Measurements from ENCODE around the gene TAF9B.
"Not testable (repeated sequence)": the region's sequence is repeated elsewhere in the genome, so short reads cannot be mapped to it uniquely, and the experiment has no call there.

Gene TAF9B, protein sequence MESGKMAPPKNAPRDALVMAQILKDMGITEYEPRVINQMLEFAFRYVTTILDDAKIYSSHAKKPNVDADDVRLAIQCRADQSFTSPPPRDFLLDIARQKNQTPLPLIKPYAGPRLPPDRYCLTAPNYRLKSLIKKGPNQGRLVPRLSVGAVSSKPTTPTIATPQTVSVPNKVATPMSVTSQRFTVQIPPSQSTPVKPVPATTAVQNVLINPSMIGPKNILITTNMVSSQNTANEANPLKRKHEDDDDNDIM
- 3.9 to 18.8 (median 8.2) reads per million in 17 experiments for total RNA-seq

DNA sequence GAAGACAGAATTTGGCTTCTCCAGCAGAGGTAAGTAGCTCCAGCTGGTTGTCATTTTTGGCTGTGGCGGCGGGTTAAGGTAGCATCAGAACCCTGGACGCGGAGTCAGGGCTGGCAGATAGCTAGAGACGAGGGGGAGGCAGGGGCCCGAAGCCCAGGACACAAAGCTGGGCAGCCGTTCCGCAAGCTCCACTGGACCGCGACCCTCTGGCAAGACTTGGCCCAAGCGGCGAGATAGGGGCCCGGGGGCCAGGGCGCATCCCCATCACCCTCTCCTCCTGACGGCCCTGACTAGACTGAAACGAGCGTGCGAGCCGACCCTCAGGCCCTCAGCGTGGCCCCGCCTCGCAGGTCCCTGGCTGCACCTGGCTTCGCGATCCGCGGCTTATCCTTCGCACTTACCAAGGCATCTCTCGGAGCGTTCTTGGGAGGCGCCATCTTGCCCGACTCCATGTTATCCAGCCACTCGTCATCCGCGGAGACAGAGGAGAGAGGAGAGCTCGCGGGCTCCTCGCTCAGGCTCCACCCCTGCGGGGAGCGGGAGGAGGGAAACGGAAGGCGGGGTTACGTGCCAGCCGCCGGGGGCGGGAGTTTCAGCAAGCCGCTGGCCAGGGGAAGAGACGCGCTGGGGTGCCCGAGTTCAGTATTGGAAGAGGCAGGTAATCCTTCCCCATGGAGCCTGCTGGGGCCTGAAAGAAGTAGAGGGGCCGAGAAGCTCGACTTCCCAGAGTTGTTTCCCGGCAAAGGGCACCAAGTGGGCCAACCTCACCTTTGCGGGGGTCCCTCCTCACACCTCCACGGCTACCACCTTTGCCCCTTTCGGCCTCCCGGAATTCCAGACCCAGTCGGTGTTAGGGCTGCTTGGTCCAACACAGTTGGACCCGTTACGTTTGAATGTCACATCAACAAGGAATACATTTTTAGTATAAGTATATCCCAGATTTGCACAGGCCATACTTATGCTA lies at the start of gene TAF9B:
TSS of gene TAF9B (minus strand) at position 491 of the 964 bp plus-strand sequence. CDS start at position 452, 39 bp downstream.
- DNase-seq: peak; percentile 83 to 91 (median 88)

DNA sequence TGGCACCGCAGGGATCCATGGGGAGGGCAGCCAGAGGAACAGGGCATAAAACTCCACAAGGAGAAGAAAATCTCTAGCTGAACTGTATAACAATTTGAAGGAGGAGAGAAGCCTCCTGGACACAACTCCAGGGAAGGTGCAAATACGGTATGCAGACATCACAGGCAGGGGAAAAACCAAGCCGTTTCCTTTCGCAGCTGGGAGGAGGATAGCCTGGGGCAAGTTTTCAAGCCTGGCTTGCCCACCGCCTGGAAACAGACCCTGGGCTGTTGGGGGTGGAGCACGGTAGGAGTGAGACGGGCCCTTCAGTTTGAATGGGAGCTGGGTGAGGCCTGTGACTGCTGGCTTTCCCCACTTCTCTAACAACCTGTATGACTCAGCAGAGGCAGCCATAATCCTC lies 43.4 kb upstream of the TAF9B start:
- no peak for DNase-seq

DNA sequence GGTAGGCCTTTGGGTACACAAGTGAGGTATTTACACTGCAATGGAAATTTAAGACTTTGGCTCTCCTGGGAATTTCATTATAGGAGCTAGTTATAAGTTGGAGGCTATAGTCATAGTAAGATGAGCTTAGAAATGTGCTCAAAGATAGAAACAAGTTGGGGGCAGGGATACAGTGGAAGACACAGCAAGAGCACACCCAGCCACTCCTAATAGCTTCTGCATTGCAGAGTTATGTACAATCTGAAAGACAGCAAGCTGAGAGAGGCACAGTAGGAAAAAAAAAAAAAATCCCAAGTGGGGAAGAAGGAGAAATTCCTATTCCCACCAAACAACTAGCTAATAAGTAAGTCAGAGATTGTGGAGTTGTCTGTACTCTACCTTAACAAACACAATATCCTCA lies 41.9 kb upstream of the TAF9B start:
- DNase-seq: no peak

DNA sequence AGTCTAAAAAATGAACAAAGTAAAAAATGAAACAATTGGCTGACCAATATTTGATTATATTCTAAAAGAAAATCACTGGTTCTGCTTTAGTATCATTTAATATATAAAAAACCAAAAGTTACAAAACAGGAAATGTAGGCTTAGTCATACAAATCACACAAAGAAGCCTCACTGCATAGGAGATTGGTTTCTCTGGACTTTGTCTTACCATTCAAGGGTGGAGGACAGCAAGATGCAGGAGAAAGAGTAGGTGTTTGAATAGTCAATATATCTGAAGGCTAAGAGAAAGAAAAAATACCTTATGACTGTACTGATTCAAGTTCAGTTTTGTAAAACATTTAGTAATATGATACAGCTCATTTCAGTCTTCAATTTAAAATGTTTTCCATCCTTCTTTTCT lies 28.6 kb upstream of the TAF9B start:
- peak in 2 of 4 experiments; percentile 6 to 16 for DNase-seq

DNA sequence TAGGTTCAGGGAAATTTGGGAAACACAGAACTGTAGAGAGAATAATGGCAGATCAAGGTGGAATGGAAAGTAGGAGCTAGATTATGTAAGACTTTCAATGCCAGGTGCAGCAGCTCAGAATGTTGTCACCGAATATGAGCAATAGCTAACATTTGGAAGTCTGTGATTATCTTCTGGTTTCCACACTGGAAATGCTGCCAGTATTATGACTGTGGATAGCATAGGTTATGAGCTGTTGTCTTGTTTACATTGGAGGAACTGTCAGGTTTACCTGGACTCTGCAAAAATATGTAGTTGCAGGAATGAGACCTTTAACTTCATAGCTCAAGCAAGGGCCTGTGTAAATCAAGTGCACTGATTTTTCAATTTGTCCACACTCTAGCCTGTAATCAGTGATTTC lies 26.0 kb upstream of the TAF9B start:
- DNase-seq: no peak

DNA sequence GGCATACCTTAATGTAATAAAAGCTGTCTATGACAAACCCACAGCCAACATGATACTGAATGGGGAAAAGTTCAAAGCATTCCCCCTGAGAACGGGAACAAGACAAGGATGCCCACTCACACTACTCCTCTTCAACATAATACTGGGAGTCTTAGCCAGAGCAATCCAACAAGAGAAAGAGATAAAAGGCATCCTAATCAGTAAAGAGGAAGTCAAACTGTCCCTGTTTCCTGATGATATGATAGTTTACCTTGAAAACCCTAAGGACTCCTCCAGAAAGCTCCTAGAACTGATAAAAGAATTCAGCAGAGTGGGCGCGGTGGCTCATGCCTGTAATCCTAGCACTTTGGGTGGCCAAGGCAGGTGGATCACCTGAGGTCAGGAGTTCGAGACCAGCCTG lies 23.7 kb upstream of the TAF9B start:
- DNase-seq: not testable (repeated sequence)

DNA sequence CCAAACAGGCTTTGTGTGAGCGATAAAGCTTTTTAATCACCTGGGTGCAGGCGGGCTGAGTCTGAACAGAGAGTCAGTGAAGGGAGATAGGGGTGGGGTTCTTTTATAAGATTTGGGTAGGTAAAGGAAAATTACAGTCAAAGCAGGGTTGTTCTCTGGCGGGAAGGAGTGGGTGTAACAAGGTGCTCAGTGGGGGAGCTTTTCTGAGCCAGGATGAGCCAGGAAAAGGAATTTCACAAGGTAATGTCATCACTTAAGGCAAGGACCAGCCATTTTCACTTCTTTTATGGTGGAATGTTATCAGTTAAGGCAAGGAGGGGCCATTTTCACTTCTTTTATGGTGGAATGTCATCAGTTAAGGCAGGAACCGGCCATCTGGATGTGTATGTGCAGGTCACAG lies 21.3 kb upstream of the TAF9B start:
- DNase-seq: not testable (repeated sequence)

DNA sequence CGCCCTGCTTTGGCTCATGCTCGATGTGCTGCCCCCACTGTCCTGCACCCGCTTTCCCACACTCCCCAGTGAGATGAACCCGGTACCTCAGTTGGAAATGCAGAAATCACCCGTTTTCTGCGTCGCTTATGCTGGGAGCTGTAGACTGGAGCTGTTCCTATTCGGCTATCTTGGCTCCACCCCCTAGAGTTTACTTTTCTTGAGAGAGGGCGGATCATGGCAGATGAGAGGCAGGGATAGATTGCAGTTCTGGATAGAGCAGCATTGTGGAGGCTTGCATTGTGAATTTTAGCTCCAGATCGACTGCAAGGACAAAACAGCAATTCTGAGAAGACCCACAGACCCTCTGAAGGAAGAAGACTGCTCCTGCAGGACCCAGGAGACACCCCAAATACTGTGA lies 18.4 kb upstream of the TAF9B start:
- DNase-seq: not testable (repeated sequence)

DNA sequence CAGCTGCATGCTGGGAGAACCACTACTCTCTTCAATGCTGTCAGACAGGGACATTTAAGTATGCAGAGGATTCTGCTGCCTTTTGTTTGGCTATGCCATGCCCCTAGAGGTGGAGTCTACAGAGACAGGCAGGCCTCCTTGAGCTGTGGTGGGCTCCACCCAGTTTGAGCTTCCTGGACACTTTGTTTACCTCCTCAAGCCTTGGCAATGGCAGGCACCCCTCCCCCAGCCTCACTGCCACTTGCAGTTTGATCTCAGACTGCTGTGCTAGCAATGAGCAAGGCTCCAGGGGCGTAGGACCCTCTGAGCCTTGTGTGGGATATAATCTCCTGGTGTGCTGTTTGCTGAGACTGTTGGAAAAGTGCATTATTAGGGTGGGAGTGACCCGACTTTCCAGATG lies 17.9 kb upstream of the TAF9B start:
- not testable (repeated sequence) for DNase-seq

DNA sequence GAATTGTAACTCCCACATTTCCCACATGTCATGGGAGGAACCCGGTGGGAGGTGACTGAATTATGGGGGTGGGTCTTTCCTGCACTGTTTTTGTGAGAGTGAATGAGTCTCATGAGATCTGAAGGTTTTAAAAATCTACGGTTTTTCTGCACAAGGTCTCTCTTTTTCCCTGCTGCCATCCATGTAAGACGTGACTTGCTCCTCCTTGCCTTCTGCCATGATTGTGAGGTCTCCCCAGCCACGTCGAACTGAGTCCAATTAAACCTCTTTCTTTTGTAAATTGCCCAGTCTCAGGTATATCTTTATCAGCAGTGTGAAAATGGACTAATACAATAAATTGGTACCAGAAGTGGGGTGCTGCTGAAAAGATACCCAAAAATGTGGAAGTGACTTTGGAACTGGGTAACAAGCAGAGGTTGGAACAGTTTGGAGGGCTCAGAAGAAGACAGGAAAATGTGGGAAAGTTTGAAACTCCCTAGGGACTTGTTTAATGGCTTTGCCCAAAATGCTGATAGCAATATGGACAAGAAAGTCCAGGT lies 7.6 kb upstream of the TAF9B start:
- DNase-seq: not testable (repeated sequence)

DNA sequence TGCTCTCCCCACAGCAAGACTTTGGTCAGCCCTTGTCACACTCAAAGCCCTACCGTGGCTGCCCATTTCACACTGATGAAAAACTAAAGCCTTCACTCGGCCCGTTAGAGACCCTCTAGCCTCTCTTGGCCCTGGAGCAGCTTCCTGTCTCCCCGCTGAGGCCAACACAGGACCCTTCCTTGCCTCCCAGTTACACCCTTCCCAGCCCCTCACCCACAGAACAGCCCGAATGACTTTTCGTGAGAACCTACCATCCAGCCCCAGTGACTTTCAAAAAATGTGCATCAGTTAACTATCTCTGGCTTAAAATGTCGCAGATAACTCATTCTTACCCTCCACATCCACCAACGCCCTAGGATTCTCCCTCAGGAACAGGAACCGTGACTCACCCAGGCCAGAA lies 756 bp upstream of the TAF9B start:
- no peak for DNase-seq

DNA sequence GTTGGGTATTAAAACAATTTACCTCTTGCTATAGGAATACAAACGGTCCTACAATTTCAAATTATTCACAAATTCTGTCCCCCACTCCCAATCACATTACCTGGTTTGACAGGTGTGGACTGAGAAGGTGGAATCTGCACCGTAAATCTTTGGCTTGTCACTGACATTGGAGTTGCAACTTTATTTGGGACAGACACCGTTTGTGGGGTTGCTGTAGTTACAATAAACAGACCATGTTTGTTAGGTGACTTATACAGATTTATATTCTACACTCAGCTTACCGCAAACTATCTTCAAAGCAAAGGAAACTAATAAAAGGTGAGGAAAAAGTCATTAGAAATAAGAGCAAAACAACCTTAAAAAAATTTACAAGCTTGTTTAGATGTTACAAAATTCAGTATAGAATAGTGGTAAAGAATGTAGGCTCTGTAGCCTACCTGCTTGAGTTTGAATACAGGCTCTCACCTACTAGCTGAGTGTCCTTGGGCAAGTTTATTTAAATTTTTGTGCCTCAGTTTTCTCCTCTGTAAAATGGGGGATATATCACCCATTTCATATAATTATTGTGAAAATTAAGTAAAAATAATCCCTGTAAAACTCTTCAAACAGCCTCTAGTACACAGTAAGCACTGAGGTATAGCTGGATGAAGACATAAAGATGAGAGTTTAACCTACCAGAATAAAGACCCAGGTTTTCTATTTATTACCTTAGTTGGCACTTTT lies 6.1 kb downstream of the TAF9B start:
- no peak for DNase-seq

DNA sequence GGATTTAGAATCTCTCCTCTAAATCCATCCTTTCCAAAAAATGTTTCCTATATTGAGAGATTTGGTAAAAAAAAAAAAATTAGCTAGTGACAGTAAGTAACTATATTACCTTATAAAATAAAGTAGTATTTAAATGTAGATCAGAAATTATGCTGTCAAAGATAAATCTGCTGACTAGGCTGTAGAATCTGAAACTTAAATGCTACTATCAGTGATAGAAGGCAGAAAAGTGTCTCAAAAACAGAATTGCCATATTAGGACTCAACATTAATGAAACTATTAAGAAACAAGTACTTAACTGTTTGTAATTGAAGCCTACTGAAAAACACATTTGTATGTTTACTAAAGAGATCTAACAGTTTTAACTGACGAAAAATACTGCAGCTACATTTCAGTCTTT lies 8.3 kb downstream of the TAF9B start:
- DNase-seq: no peak

DNA sequence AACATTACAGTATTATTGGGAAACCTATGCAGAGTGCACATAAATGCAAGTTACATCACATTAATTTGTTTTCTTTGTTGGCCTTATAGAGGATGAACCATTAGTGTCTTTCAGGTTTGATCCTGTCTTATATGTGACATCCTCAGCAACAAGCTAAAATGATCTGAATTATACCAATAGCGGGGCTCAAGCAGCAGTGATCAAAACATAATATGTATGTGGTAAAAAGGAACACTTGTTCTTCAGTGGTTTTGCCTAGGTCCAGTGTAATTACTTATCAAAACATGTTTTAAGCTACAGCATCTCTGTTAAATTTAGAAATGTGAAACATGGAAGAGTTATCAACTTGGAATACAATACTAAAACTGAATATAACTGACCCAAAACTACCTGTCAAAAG lies 9.1 kb downstream of the TAF9B start:
- no peak for DNase-seq

DNA sequence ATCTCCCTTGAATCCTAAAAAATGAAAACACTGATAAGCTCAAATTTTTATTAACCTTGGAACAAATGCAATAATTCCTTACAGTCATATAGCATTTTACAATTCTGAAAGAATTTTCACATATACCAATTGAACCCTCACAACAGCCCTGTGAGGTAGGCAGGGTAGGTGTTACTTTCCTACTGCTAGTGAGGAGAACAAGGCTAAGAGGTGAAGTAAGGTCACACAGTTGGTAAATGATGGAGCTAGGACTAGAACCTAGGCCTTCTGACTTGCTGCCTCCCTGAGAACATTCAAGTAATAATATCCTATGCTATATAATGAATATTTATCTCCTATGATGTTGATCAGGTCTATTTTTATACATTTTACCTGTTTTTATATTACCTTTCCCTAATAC lies 9.7 kb downstream of the TAF9B start:
- DNase-seq: no peak

DNA sequence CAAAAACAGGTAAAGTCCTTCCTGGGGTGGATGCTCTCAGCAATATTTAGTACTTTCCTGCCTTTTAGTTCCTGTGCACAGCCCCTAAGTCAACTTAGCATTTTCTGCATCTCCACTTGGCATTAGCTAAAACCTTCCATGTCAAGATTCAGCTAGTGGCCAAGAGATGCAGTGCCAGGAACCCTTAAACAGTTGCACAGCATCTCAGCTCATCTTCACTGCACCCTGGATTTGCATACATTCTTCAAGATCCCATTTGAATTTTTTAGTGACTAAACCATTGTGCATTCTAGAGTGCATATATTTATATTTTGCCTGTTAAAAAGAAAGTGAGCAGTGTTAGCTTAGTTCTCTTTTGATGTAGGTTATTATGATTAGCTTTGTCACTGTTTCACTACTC lies 13.7 kb downstream of the TAF9B start:
- DNase-seq: not testable (repeated sequence)

DNA sequence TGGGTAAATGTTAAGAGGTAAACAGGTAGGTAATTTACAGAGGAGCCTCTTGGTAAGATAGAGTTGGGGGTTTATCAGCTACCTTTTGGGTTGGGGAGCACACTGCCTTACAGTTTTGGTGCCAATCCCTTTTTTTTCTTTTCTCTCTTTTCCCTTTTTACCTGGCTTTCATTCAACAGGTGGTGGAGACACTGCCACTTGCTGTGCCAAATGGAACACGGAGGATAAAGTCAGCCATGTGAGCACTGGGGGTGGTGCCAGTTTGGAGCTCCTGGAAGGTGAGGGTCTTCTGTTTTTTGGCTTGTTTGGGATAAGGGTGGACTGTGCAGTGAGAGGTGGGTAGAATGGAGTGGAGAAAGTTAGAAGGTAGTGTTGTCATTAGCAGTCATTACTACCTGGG lies 14.3 kb downstream of the TAF9B start:
- DNase-seq: no peak

DNA sequence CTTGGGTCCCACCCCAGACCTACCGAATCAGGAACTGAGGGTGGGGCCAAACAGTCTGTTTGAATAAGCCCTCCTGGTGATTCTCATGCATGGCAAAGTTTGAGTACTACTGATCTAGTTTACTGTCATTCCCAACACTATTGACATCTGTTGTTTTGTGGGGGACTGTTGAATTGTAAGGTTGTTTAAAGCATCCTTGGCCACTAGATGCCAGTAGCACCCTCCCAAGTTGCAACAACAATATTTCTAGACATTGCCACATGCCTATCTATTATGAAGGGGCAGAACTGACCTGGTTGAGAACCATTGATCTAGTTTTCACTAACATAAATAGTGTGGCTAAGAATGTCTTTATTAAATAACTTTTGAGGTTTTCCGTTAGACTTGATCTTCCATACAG lies 15.1 kb downstream of the TAF9B start:
- DNase-seq: peak in 1 of 4 experiments; percentile 15

DNA sequence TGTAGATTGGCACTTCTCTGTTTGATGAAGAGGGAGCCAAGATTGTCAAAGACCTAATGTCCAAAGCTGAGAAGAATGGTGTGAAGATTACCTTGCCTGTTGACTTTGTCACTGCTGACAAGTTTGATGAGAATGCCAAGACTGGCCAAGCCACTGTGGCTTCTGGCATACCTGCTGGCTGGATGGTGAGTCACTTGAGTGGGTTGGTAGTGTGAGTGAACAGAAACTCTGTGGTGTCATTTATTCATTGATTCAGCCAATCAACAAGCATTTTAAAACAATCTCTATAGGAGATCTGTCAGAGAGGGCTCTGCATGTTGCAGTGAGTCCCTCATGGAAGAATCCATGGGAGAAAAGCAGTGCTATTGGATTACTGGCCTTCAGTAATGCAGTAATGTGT lies 16.3 kb downstream of the TAF9B start:
- no peak for DNase-seq

DNA sequence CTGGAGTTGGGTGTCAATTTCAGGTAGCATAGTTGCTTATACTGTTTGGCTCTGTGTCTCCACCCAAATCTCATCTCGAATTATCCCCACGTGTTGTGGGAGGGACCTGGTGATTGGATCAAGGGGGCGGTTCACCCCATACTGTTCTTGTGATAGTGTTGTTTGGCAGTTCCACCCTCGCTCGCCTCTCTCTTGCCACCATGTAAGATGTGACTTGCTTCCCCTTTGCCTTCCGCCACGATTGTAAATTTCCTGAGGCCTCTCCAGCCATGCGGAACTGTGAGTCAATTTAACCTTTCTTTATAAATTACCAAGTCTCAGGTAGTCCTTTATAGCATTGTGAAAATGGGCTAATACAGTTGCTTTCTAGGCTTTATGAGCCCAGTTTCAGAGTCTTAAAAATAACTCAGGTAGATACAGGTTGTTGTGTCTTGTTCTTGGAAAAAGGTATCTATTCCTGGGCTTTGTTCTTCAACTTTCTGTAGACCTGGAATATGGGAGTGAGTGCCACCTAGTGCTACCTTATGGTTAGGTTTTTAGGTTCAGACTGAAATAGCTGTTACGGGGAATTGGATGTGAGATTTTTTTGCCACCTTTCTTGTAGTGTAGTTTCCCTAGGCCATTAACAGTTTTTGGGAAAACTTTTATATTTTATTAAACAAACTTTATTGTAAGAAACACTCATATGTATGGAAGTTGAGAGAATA lies 19.8 kb downstream of the TAF9B start:
- DNase-seq: no peak

DNA sequence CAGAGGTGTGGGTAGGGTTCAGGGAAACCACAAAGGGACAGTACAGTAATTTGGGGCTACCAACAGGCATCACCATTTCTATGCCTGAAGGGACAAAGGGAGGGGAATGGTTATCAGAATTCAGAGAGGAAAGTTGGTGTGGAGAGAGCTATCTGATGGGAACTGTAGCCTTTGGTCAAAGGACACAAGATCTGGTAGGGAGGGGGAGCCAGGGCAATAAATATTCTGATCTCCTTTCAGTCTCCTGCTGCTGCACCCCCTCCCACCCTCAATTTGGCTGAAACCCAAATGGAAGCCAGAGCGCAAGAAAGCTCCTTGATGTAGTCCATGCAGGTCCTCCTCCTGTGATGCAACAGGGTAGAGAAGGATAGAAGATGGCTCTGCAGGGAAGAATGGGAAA lies 20.8 kb downstream of the TAF9B start:
- no peak for DNase-seq

DNA sequence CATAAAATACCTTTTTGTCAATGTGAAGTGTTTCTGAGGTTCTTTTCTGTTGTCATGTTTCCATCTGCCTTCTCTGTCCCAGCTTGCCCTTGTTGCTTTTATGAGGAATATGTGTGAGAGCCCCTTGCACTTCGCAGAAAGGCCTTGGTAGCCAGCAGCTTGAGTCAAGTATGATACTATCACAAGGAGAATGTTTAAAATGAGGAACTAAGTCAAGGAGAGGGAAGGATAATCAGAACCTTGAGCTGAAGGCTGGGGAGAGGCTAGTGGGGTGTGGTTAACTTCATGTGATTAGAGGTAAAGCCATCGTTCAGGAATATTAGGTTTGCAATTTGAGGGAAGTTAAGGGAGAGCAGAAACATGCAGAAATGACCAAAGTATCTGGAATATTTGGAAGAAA lies 22.7 kb downstream of the TAF9B start:
- peak; percentile 4 to 40 (median 15) for DNase-seq

Measured in suppressor macrophage (primary cell).